Naive thymus-derived CD4-positive, alpha-beta T cell (primary cell): ENCODE results near the gene RDH8. TPM values are rescaled to one million over a fixed set of nuclear protein-coding genes. Genes with fewer than 3 reads are reported as not detected.

Source experiments
- ATAC-seq: fragments of 150-1000 bp; cut with Tn5 transposase; 2 replicates; pipeline ENCODE4 v1.10.0; 2021; ENCODE audit warnings: mild to moderate bottlenecking, moderate library complexity
- CTCF ChIA-PET: fragments of 350-600 bp; sonication (Branson Sonifier 250); formaldehyde crosslinking; loops from one replicate; lab custom pipeline; 2021; ENCODE audit warnings: antibody characterized with exemption; lab: Charles Lee
- POLR2A ChIA-PET: fragments of 350-600 bp; sonication (Branson Sonifier 250); formaldehyde crosslinking; loops from one replicate; lab custom pipeline; 2021; ENCODE audit warnings: antibody characterized with exemption, inconsistent platforms; lab: Charles Lee
- DNase-seq, 9 donors: peaks; one replicate each; pipeline versions ENCODE4 v3.0.0 to v3.0.0-alpha.2; 2020 to 2022; ENCODE audit warnings: mixed read lengths in 1 of 9
- H3K27ac ChIP-seq: one replicate; pipeline ENCODE4 v1.7.0; 2013; ENCODE audit warnings: mild to moderate bottlenecking, low read depth, low read length, moderate library complexity
- H3K27me3 ChIP-seq, 2 donors: one replicate each; pipeline ENCODE4 v1.7.0; 2013; ENCODE audit warnings: low read length in 2 of 2, mild to moderate bottlenecking in 2 of 2, moderate library complexity in 2 of 2; ENCODE audit not compliant: control insufficient read depth in 2 of 2, insufficient read depth in 2 of 2
- H3K36me3 ChIP-seq, 3 experiments: 1 replicate in 2 of 3; 2 replicates in 1 of 3; pipeline ENCODE4 v1.7.0; 2013; ENCODE audit warnings: low read length in 3 of 3, mild to moderate bottlenecking in 3 of 3, moderate library complexity in 1 of 3; ENCODE audit not compliant: insufficient read depth in 3 of 3, control insufficient read depth in 2 of 3
- H3K4me1 ChIP-seq, 2 donors: one replicate each; pipeline ENCODE4 v1.7.0; 2013; ENCODE audit warnings: low read length in 2 of 2, mild to moderate bottlenecking in 2 of 2, moderate library complexity in 1 of 2; ENCODE audit not compliant: control insufficient read depth in 2 of 2, insufficient read depth in 2 of 2
- H3K4me3 ChIP-seq: 2 replicates; pipeline ENCODE4 v1.7.0; 2013; ENCODE audit warnings: mild to moderate bottlenecking, low read length
- H3K9me3 ChIP-seq, 3 experiments: 1 replicate in 2 of 3; 2 replicates in 1 of 3; pipeline ENCODE4 v1.7.0; 2013; ENCODE audit warnings: low read length in 3 of 3; ENCODE audit not compliant: control insufficient read depth in 2 of 3
- H3K27ac Mint-ChIP-seq, 9 donors: one replicate each; pipeline ENCODE4 v1.8.0; 2020 to 2022; ENCODE audit warnings: mixed read lengths in 9 of 9, mild to moderate bottlenecking in 8 of 9, moderate library complexity in 5 of 9, inconsistent platforms in 2 of 9
- H3K27me3 Mint-ChIP-seq, 5 donors: one replicate each; pipeline ENCODE4 v1.8.0; 2021 to 2022; ENCODE audit warnings: mixed read lengths in 5 of 5, mild to moderate bottlenecking in 1 of 5
- H3K36me3 Mint-ChIP-seq, 5 donors: one replicate each; pipeline ENCODE4 v1.8.0; 2020 to 2022; ENCODE audit warnings: mixed read lengths in 5 of 5, mild to moderate bottlenecking in 3 of 5, inconsistent platforms in 1 of 5
- H3K4me1 Mint-ChIP-seq, 7 donors: one replicate each; pipeline ENCODE4 v1.8.0; 2020 to 2022; ENCODE audit warnings: mixed read lengths in 7 of 7, mild to moderate bottlenecking in 3 of 7, inconsistent platforms in 1 of 7
- H3K4me3 Mint-ChIP-seq, 10 donors: one replicate each; pipeline ENCODE4 v1.8.0; 2020 to 2022; ENCODE audit warnings: mild to moderate bottlenecking in 10 of 10, mixed read lengths in 10 of 10, moderate library complexity in 6 of 10, inconsistent platforms in 2 of 10
- H3K9me3 Mint-ChIP-seq, 11 donors: one replicate each; pipeline ENCODE4 v1.8.0; 2020 to 2022; ENCODE audit warnings: mixed read lengths in 11 of 11, mild to moderate bottlenecking in 4 of 11, inconsistent platforms in 1 of 11, moderate library complexity in 1 of 11
- intact Hi-C, 2 donors: fragments of 100-400 bp; cut with micrococcal nuclease; formaldehyde crosslinking; loops; one replicate each; pipeline ENCODE4 v1.15.1; 2023
- polyA plus RNA-seq, 2 donors: library from polyadenylated mRNA; unstranded; fragments of 300-500 nt; fragmentation: Illumina TruSeq; gene quantifications; one replicate each; pipeline ENCODE4 v1.2.3, GENCODE V29; 2021
- total RNA-seq, 6 experiments: library from RNA in 5 of 6; stranded (reverse) in 5 of 6; gene quantifications; 1 replicate in 5 of 6; 2 replicates in 1 of 6; pipeline ENCODE4 v1.2.3 and lab custom pipeline; 2021 to 2026

Gene RDH8
- total and polyA plus RNA-seq, 7 experiments from 2014 or later: not detected

- DNase-seq: peak in 2 of 9 donors; percentile 9 to 11
- Histone ChIP-seq H3K36me3 (no peaks in the 10 kb centered on the region), H3K27me3 (peaks cover 0 to under 1% of the 10 kb centered on the region in 2 donors), H3K27ac (no peak overlapping the region), H3K4me3 (no peak overlapping the region), H3K4me1 (no peaks in the 10 kb centered on the region), H3K9me3 (peaks cover 0 to 34% (median 0%) of the 10 kb centered on the region in 3 experiments)
- ChIA-PET POLR2A (no interaction called here), CTCF (interaction anchor here (1.3 kb wide), 1 partner anchor 43 kb away, joined by 3 read pairs; no protein-coding TSS in a partner anchor)
- H3K27ac Mint-ChIP-seq: no peak overlapping the region
- H3K36me3 Mint-ChIP-seq: peaks cover 0 to 12% (median 3%) of the 10 kb centered on the region in 5 donors
- peaks cover 0 to 56% (median 24%) of the 10 kb centered on the region in 11 donors for H3K9me3 Mint-ChIP-seq
- H3K4me1 Mint-ChIP-seq: peaks cover 0 to 4% (median 0%) of the 10 kb centered on the region in 7 donors
- H3K4me3 Mint-ChIP-seq: no peak overlapping the region
- no peak for ATAC-seq
- intact Hi-C loops: no loop called here
- peaks cover 4 to 50% (median 45%) of the 10 kb centered on the region in 5 donors for H3K27me3 Mint-ChIP-seq
Observed at GRCh38 chr19:10043286-10043927, 30.1 kb downstream of the RDH8 start.

GRCh38 chr19:10044390-10044789, 31.1 kb downstream of the RDH8 start:
- Histone ChIP-seq H3K4me1 (no peaks in the 10 kb centered on the region), H3K36me3 (no peaks in the 10 kb centered on the region), H3K4me3 (no peak overlapping the region), H3K27ac (no peak overlapping the region), H3K27me3 (no peaks in the 10 kb centered on the region), H3K9me3 (peaks cover 0 to 34% (median 0%) of the 10 kb centered on the region in 3 experiments)
- Mint-ChIP-seq H3K4me1 (peaks cover 0 to 7% (median 0%) of the 10 kb centered on the region in 7 donors), H3K27me3 (peaks cover 4 to 44% (median 40%) of the 10 kb centered on the region in 5 donors), H3K36me3 (peaks cover 0 to 12% (median 3%) of the 10 kb centered on the region in 5 donors), H3K9me3 (peaks cover 0 to 56% (median 24%) of the 10 kb centered on the region in 11 donors), H3K4me3 (no peak overlapping the region), H3K27ac (no peak overlapping the region)
- CTCF ChIA-PET: interaction anchor here (0.6 kb wide), 1 partner anchor 39 kb away, joined by 3 read pairs; no protein-coding TSS in a partner anchor
- no peak for DNase-seq
- intact Hi-C loops: no loop called here
- no peak for ATAC-seq
- POLR2A ChIA-PET: no interaction called here

- ATAC-seq (no peak), DNase-seq (no peak)
- peaks cover 4 to 44% (median 38%) of the 10 kb centered on the region in 5 donors for H3K27me3 Mint-ChIP-seq
- no peak overlapping the region for H3K4me3 ChIP-seq
- peaks cover 0 to 34% (median 0%) of the 10 kb centered on the region in 3 experiments for H3K9me3 ChIP-seq
- H3K4me1 Mint-ChIP-seq: peaks cover 0 to 7% (median 0%) of the 10 kb centered on the region in 7 donors
- H3K36me3 ChIP-seq: no peaks in the 10 kb centered on the region
- peak overlapping the region in 1 of 9 donors; percentile 59 for H3K27ac Mint-ChIP-seq
- intact Hi-C loops: no loop called here
- ChIA-PET POLR2A (no interaction called here), CTCF (no interaction called here)
- H3K27me3 ChIP-seq: no peaks in the 10 kb centered on the region
- H3K9me3 Mint-ChIP-seq: peaks cover 0 to 51% (median 24%) of the 10 kb centered on the region in 11 donors
- peaks cover 0 to 12% (median 3%) of the 10 kb centered on the region in 5 donors for H3K36me3 Mint-ChIP-seq
- H3K27ac ChIP-seq: no peak overlapping the region
- H3K4me1 ChIP-seq: no peaks in the 10 kb centered on the region
- no peak overlapping the region for H3K4me3 Mint-ChIP-seq
Observed at GRCh38 chr19:10045371-10045770, 32.1 kb downstream of the RDH8 start.

- ChIA-PET CTCF (no interaction called here), POLR2A (no interaction called here)
- Mint-ChIP-seq H3K27ac (no peak overlapping the region), H3K9me3 (peaks cover 0 to 11% (median 2%) of the 10 kb centered on the region in 11 donors), H3K4me3 (no peak overlapping the region), H3K4me1 (peaks cover 0 to 4% (median 0%) of the 10 kb centered on the region in 7 donors), H3K36me3 (peaks cover 0 to 4% (median 0%) of the 10 kb centered on the region in 5 donors), H3K27me3 (peaks cover 4 to 12% (median 9%) of the 10 kb centered on the region in 5 donors)
- intact Hi-C loops: no loop called here
- no peak overlapping the region for H3K4me3 ChIP-seq
- no peak overlapping the region for H3K27ac ChIP-seq
- H3K27me3 ChIP-seq: no peaks in the 10 kb centered on the region
- H3K9me3 ChIP-seq: peaks cover 0 to 8% (median 0%) of the 10 kb centered on the region in 3 experiments
- ATAC-seq: no peak
- no peaks in the 10 kb centered on the region for H3K36me3 ChIP-seq
- no peak for DNase-seq
- H3K4me1 ChIP-seq: no peaks in the 10 kb centered on the region
Observed at GRCh38 chr19:10049626-10050025, 36.3 kb downstream of the RDH8 start.

- H3K27ac Mint-ChIP-seq: no peak overlapping the region
Observed at GRCh38 chr19:10052602-10053360, 39.5 kb downstream of the RDH8 start.

GRCh38 chr19:10061717-10062310, 48.5 kb downstream of the RDH8 start:
- Mint-ChIP-seq H3K27ac (no peak overlapping the region), H3K4me1 (peaks cover 0 to 1% (median 0%) of the 10 kb centered on the region in 7 donors), H3K27me3 (peaks cover 9 to 37% (median 12%) of the 10 kb centered on the region in 5 donors), H3K36me3 (no peaks in the 10 kb centered on the region), H3K9me3 (peaks cover 0 to 5% (median 0%) of the 10 kb centered on the region in 11 donors), H3K4me3 (no peak overlapping the region)
- Histone ChIP-seq H3K4me1 (no peaks in the 10 kb centered on the region), H3K36me3 (no peaks in the 10 kb centered on the region), H3K9me3 (no peaks in the 10 kb centered on the region), H3K27ac (no peak overlapping the region), H3K27me3 (no peaks in the 10 kb centered on the region), H3K4me3 (no peak overlapping the region)
- ATAC-seq (no peak), DNase-seq (no peak)
- intact Hi-C loops: no loop called here
- POLR2A ChIA-PET: no interaction called here
- CTCF ChIA-PET: no interaction called here

More at GRCh38 chr19:10052602-10053360, 39.5 kb downstream of the RDH8 start:
- POLR2A ChIA-PET: no interaction called here
- H3K9me3 Mint-ChIP-seq: peaks cover 0 to 3% (median 0%) of the 10 kb centered on the region in 11 donors
- H3K36me3 Mint-ChIP-seq: no peaks in the 10 kb centered on the region
- CTCF ChIA-PET: no interaction called here
- H3K27me3 Mint-ChIP-seq: no peaks in the 10 kb centered on the region
- no peaks in the 10 kb centered on the region for H3K9me3 ChIP-seq
- peaks cover 0 to 6% (median 0%) of the 10 kb centered on the region in 7 donors for H3K4me1 Mint-ChIP-seq
- H3K27me3 ChIP-seq: no peaks in the 10 kb centered on the region
- DNase-seq: no peak
- H3K4me3 ChIP-seq: no peak overlapping the region
- no peaks in the 10 kb centered on the region for H3K36me3 ChIP-seq
- H3K4me3 Mint-ChIP-seq: no peak overlapping the region
- intact Hi-C loops: no loop called here
- H3K4me1 ChIP-seq: no peaks in the 10 kb centered on the region
- no peak for ATAC-seq
- H3K27ac ChIP-seq: no peak overlapping the region
